Lung microvascular endothelial cell (primary cell): ENCODE data around the gene SEPTIN3. TPM values are rescaled to one million over a fixed set of nuclear protein-coding genes. Genes with fewer than 3 reads are reported as not detected.

Experiments used
- DNase-seq, 2 donors: peaks; one replicate each; pipeline versions ENCODE4 v3.0.0 to v3.0.0-alpha.2; 2010; ENCODE audit warnings: low read depth in 2 of 2
- total RNA-seq: library from RNA; depleted of rRNA; stranded (reverse); fragments of >200 nt; gene quantifications from 2 replicates; pipeline ENCODE4 v1.2.1, GENCODE V29; 2014

Gene SEPTIN3
- total RNA-seq: under 0.01 TPM in 2 replicates

- DNase-seq: no peak
Measured at GRCh38 chr22:41969110-41969646, at the start of gene SEPTIN3. Gene SEPTIN3, plus strand, starts transcription at chr22:41969443. Its CDS starts 2,050 bp downstream, at chr22:41971493.

- DNase-seq: no peak
Measured at GRCh38 chr22:41920271-41920976, 48.8 kb upstream of the SEPTIN3 start.

DNA sequence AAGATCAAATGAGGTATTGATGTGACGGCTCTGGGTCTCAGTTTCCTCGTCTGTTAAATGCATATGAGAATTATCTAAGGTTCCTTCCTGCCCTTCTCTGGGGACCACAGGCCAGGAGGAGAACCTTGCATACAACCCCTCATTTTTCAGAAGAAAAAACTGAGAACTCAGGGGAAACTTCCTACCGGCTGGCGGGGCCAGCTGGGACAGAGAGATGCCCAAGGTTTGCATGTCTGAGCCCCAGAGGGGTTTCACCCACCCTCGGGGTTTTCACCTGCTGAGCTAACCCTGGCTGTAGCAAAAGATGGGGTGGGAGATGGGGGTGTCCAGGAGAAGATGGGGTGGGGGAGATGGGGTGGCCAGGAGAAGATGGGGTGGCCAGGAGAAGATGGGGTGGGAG is 46.9 kb upstream of the SEPTIN3 start:
- DNase-seq: no peak

- no peak for DNase-seq
Measured at GRCh38 chr22:41922940-41923594, 46.2 kb upstream of the SEPTIN3 start.

- DNase-seq: no peak
Measured at GRCh38 chr22:41923595-41924276, 45.5 kb upstream of the SEPTIN3 start.

DNA sequence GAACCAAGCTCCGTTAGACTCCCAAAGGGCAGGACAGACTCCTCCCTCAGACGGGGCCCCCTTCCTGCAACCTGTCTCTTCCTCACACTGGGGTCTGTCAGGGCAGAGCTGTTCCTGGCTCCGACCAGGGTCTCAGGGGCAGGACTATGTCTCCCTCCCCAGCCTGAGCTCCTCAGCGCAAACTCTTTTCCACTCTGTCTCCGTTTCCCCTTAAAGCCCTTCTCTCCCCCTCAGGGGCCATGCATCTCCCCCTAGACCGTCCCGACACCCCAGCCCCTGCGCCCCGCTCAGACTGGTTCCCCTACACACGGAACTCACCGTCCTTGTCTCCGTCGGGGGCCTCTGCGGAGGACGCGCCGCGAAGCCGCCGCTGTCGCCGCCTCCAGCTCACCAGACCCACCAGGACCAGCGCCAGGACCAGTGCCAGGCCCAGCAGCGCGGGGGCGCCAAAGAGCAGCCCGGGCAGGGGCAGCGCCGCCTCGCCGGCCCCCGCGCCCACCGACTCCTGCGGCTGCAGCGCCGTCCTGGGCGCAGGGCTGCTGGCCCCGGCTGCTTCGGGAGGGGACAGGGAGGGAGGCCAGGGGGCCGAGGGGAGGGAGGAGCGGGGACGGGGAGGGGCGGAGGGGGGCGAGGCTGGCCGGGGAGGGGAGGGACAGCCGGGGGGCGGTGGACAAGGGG is 43.3 kb upstream of the SEPTIN3 start:
- peak; percentile 30 to 72 for DNase-seq

GRCh38 chr22:41927813-41928212 is 41.4 kb upstream of the SEPTIN3 start:
- DNase-seq: no peak

DNA sequence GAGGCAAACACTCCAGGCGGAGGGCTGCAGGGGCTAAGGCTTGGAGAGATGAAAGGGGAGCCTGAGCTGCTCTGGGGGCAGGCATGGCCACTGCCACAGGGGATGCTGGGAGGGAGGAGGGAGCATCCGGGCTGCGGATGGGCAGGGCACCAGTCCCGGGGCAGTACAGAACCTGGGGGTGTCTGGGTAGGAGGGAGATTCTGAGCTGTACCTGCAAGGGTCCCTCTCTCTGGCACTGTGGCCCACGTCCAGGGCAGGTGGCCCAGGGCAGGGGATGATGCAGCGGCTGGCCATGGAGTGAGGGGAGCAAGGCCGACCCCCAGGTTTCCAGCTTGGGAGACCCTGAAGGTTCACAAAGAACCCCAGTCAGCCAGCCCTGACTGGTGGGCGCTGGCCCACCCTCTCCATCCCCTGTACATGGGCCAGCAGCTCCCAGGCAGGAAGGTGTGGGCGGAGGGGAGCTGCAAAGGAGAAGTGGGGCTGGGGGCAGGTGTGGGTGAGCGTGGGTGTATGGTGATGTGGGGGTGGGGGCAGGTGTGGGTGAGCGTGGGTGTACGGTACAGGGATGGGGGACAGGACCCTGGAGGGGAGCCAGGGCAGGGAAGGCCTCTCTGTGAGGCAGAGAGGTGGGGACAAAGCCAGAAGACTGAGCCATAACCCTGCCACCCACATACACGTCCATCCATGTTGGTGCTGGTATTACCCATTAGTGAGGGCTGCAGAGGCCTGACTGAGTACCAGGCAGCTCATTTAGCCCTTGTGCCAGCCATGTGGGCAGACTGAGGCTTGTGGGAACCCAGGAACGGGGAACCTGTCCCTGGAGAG is 40.4 kb upstream of the SEPTIN3 start:
- no peak for DNase-seq

- DNase-seq: no peak
Measured at GRCh38 chr22:41929418-41929810, 39.8 kb upstream of the SEPTIN3 start.

GRCh38 chr22:41931701-41932269 is 37.5 kb upstream of the SEPTIN3 start:
- DNase-seq: no peak

GRCh38 chr22:41932353-41932752 is 36.9 kb upstream of the SEPTIN3 start:
- DNase-seq: no peak

DNA sequence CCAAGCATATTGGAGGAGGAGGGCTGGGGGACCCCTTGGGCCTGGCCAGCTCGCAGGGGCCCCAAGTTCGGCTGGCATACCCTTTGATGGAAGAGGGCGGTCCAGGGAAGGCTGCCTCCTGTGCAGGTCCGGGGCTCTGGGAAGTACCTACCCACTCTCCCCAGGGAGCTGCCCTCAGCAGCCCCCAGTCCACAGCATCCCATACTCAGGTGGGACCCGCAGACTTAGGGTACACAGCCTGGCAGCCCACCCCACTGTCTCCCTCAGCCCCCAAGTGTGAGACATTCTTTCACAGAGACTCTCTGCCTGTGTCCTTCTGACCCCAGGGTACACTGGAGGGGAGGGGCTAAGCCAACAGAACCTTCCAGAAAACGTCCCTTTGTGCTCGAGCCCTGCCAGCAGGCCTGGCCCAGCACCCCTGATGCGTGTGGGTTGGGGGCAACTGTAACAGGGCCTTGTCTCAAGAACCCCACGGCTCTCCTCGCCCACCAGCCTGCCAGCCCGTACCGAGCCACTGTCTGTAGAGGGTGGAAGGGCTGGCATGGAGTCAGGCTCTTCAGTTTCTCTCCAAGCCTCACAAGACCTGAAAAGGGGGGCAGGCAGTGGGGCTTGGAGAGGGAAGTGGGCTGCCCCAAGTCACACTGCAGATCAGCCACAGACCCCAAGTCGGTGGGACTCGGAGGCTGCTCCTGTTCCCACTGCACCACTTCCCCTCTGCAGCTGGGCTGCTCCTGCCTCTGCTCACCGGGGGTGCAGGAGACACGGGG is 35.6 kb upstream of the SEPTIN3 start:
- no peak for DNase-seq

GRCh38 chr22:41934284-41935014 is 34.8 kb upstream of the SEPTIN3 start:
- DNase-seq: no peak

DNA sequence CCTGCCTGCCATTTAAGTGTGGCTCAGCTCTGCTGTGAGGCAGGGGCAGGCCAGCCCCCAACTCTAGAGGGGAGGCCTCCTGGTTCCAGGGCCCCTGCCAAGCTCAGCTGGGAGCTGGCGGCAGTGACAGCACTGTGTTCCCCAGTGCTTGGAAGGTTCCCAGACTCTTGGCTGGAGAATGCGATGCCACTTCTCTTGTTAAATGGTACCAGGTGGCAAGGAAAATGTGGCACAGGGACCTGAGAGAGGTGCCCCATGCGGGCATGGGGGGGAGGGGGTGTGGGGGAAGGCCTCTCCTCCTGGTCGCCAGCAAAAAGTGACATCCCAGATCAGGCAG is 34.3 kb upstream of the SEPTIN3 start:
- no peak for DNase-seq

GRCh38 chr22:41935509-41935908 is 33.7 kb upstream of the SEPTIN3 start:
- DNase-seq: no peak

GRCh38 chr22:41936894-41937169 is 32.4 kb upstream of the SEPTIN3 start:
- no peak for DNase-seq

DNA sequence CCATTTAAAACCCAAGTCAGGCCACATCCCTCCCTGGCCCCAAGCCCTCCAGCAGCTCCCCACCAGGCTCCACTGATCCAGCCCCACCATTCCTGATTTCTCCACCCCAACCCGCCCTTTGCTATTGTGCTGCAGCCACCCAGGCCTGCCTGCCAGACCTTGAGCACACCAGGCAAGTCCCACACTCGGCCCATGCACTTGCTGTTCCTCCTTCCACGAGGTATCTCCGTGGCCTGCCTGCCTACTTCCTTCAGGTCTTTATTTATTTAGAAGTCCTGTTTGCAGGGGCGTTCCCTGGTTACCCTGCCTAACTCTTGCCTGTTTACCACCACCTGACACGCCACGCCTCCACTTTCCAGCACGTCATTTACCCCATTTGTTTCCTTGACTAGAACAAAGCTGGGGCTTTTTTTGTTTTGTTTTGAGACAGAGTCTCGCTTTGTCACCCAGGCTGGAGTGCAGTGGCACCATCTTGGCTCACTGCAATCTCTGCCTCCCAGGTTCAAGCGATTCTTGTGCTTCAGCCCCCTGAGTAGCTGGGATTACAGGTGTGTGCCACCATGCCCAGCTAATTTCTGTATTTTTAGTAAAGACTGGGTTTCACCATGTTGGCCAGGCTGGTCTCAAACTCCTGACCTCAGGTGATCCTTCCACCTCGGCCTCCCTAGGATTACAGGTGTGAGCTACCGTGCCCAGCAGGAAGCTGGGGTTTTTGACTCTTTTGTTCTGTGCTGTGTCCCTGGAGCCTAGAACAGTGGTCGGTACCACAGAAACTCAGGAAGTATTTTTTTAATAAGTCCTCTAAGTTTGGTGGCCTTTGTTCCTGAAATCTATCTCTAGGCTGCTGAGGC is 29.0 kb upstream of the SEPTIN3 start:
- no peak for DNase-seq
